ENCODE results near the gene GDF3.
"Not testable (repeated sequence)": the region's sequence is repeated elsewhere in the genome, so short reads cannot be mapped to it uniquely, and the experiment has no call there.

The GDF3 gene

GRCh38 chr12:7677432-7677888, 18.1 kb downstream of the GDF3 start:
- TF ChIP-seq CTCF (IDR thresholded peaks at IDR 0.05; ENCODE audit: insufficient read depth, low read length, missing control alignments), result peak; percentile 14
- DNase-seq (ENCODE audit: low read depth, low spot score); H3K4me3 ChIP-seq (ENCODE audit: low read depth, low read length); POLR2A ChIA-PET: not testable (repeated sequence)
- CTCF ChIA-PET, result interaction anchor here (0.8 to 4.7 kb wide), 2 partner anchors 120 to 129 kb away, joined by 3 to 81 read pairs; no protein-coding TSS in a partner anchor

GRCh38 chr12:7675455-7675854, 20.1 kb downstream of the GDF3 start:
- DNase-seq (ENCODE audit: low read depth, low spot score); POLR2A ChIA-PET; H3K4me3 ChIP-seq (ENCODE audit: low read depth, low read length): not testable (repeated sequence)
- CTCF ChIA-PET, result interaction anchor here (1.5 to 1.8 kb wide), 2 partner anchors 133 to 184 kb away, joined by 4 to 9 read pairs; no protein-coding TSS in a partner anchor

- DNase-seq (ENCODE audit: low read depth, low spot score), result no peak
- CTCF ChIA-PET, result interaction anchor here (2.1 kb wide), 1 partner anchor 137 kb away, joined by 6 read pairs; no protein-coding TSS in a partner anchor
- H3K4me3 ChIP-seq (ENCODE audit: low read depth, low read length), result no peak overlapping the region
- POLR2A ChIA-PET, result no interaction called here
- no peak for TF ChIP-seq CTCF (IDR thresholded peaks at IDR 0.05; ENCODE audit: insufficient read depth, low read length, missing control alignments)
Observed at GRCh38 chr12:7668171-7668570, 27.4 kb downstream of the GDF3 start.

- ChIA-PET POLR2A (no interaction called here), CTCF (interaction anchor here (1.1 to 2.1 kb wide), 2 partner anchors 12 to 138 kb away, joined by 3 to 6 read pairs; no protein-coding TSS in a partner anchor)
- peak; percentile 3 for TF ChIP-seq CTCF (IDR thresholded peaks at IDR 0.05; ENCODE audit: insufficient read depth, low read length, missing control alignments)
- no peak overlapping the region for H3K4me3 ChIP-seq (ENCODE audit: low read depth, low read length)
- no peak for DNase-seq (ENCODE audit: low read depth, low spot score)
Observed at GRCh38 chr12:7667125-7667524, 28.4 kb downstream of the GDF3 start.

- H3K4me3 ChIP-seq (ENCODE audit: low read depth, low read length), result no peak overlapping the region
- TF ChIP-seq CTCF (IDR thresholded peaks at IDR 0.05; ENCODE audit: insufficient read depth, low read length, missing control alignments), result no peak
- CTCF ChIA-PET, result interaction anchor here (1.1 kb wide), 1 partner anchor 12 kb away, joined by 3 read pairs; no protein-coding TSS in a partner anchor
- POLR2A ChIA-PET, result no interaction called here
- no peak for DNase-seq (ENCODE audit: low read depth, low spot score)
Observed at GRCh38 chr12:7666595-7666994, 29.0 kb downstream of the GDF3 start.

GRCh38 chr12:7661741-7662140, 33.8 kb downstream of the GDF3 start:
- CTCF ChIA-PET, result interaction anchor here (1.1 kb wide), 1 partner anchor 18 kb away, joined by 3 read pairs; no protein-coding TSS in a partner anchor
- no peak for DNase-seq (ENCODE audit: low read depth, low spot score)
- POLR2A ChIA-PET, result no interaction called here
- no peak for TF ChIP-seq CTCF (IDR thresholded peaks at IDR 0.05; ENCODE audit: insufficient read depth, low read length, missing control alignments)
- no peak overlapping the region for H3K4me3 ChIP-seq (ENCODE audit: low read depth, low read length)

- ChIA-PET CTCF (no interaction called here), POLR2A (no interaction called here)
- no peak for DNase-seq (ENCODE audit: low read depth, low spot score)
- TF ChIP-seq CTCF (IDR thresholded peaks at IDR 0.05; ENCODE audit: insufficient read depth, low read length, missing control alignments), result no peak
- H3K4me3 ChIP-seq (ENCODE audit: low read depth, low read length), result no peak overlapping the region
Observed at GRCh38 chr12:7656121-7656520, 39.5 kb downstream of the GDF3 start.
